ENCODE data around the gene LGALS1.
"Not testable (repeated sequence)": the region's sequence is repeated elsewhere in the genome, so short reads cannot be mapped to it uniquely, and the experiment has no call there.

Gene LGALS1

GRCh38 chr22:37639771-37640590 lies 35.5 kb upstream of the LGALS1 start:
- no peak for DNase-seq

GRCh38 chr22:37640591-37641560 lies 34.6 kb upstream of the LGALS1 start:
- peak in 2 of 4 experiments; percentile 24 to 38 for DNase-seq

- DNase-seq = no peak
These were observed 33.9 kb upstream of the LGALS1 start for GRCh38 chr22:37641561-37641949.

- peak; percentile 81 to 90 (median 87) for DNase-seq
These were observed 32.1 kb upstream of the LGALS1 start for GRCh38 chr22:37643225-37643847.

GRCh38 chr22:37647317-37647716 lies 28.1 kb upstream of the LGALS1 start:
- DNase-seq = no peak

GRCh38 chr22:37647928-37648327 lies 27.5 kb upstream of the LGALS1 start:
- DNase-seq = no peak

- DNase-seq = no peak
These were observed 24.8 kb upstream of the LGALS1 start for GRCh38 chr22:37650463-37651136.

GRCh38 chr22:37654563-37655251 lies 20.7 kb upstream of the LGALS1 start:
- no peak for DNase-seq

GRCh38 chr22:37655252-37655563 lies 20.2 kb upstream of the LGALS1 start:
- no peak for DNase-seq

- not testable (repeated sequence) for DNase-seq
These were observed 18.9 kb upstream of the LGALS1 start for GRCh38 chr22:37656583-37656982.

- DNase-seq = no peak
These were observed 17.8 kb upstream of the LGALS1 start for GRCh38 chr22:37657590-37658132.

GRCh38 chr22:37658133-37659065 lies 17.0 kb upstream of the LGALS1 start, which contains the start of gene PDXP:
Gene PDXP (plus strand): TSS chr22:37658723. CDS start chr22:37658783, 60 bp downstream.
- DNase-seq = peak; percentile 93 to 98 (median 96)

GRCh38 chr22:37659066-37659896 lies 16.2 kb upstream of the LGALS1 start:
- DNase-seq = peak in 1 of 4 experiments; percentile 29

GRCh38 chr22:37659897-37660708 lies 15.3 kb upstream of the LGALS1 start:
- no peak for DNase-seq

GRCh38 chr22:37660709-37661045 lies 14.8 kb upstream of the LGALS1 start:
- no peak for DNase-seq

GRCh38 chr22:37661160-37661924 lies 14.1 kb upstream of the LGALS1 start:
- DNase-seq = peak in 1 of 4 experiments; percentile 19

- DNase-seq = no peak
These were observed 13.4 kb upstream of the LGALS1 start for GRCh38 chr22:37662039-37662438.
